Hepatocyte (in vitro differentiated cells): ENCODE measurements around the gene PRR20E. TPM values are rescaled to one million over a fixed set of nuclear protein-coding genes. Genes with fewer than 3 reads are reported as not detected.
"Not testable (repeated sequence)": the region's sequence is repeated elsewhere in the genome, so short reads cannot be mapped to it uniquely, and the experiment has no call there.

Experiments
- DNase-seq: peaks from one replicate; pipeline ENCODE4 v3.0.0-alpha.2; 2016; ENCODE audit warnings: low spot score
- H2AFZ ChIP-seq: fragments of 200-600 bp; sonication (generic); 2 replicates; pipeline ENCODE4 v1.6.0; 2016; ENCODE audit warnings: antibody characterized with exemption, mild to moderate bottlenecking
- H3K27ac ChIP-seq: fragments of 200-600 bp; sonication (generic); 2 replicates; pipeline ENCODE4 v1.5.1; 2016; ENCODE audit warnings: mild to moderate bottlenecking
- H3K27me3 ChIP-seq: fragments of 200-600 bp; sonication (generic); 2 replicates; pipeline ENCODE4 v1.6.1; 2016
- H3K36me3 ChIP-seq: fragments of 200-600 bp; sonication (generic); replicated peaks from 2 replicates; pipeline ENCODE4 v1.5.1; 2016; ENCODE audit warnings: low read depth; ENCODE audit not compliant: insufficient read depth
- H3K4me1 ChIP-seq: fragments of 200-600 bp; sonication (generic); 2 replicates; pipeline ENCODE4 v1.5.1; 2016; ENCODE audit warnings: mild to moderate bottlenecking, moderate library complexity; ENCODE audit not compliant: insufficient read depth
- H3K4me2 ChIP-seq: fragments of 200-600 bp; sonication (generic); 2 replicates; pipeline ENCODE4 v1.6.0; 2016
- H3K4me3 ChIP-seq: fragments of 200-600 bp; sonication (generic); 2 replicates; pipeline ENCODE4 v1.5.1; 2016; ENCODE audit warnings: mild to moderate bottlenecking
- H3K79me2 ChIP-seq: fragments of 200-600 bp; sonication (generic); 2 replicates; pipeline ENCODE4 v1.6.0; 2017; ENCODE audit warnings: mild to moderate bottlenecking
- H3K9me2 ChIP-seq: fragments of 200-600 bp; sonication (generic); replicated peaks from 2 replicates; pipeline ENCODE4 v1.6.0; 2017; ENCODE audit warnings: mild to moderate bottlenecking; ENCODE audit not compliant: insufficient read depth
- H3K9me3 ChIP-seq: fragments of 200-600 bp; sonication (generic); 2 replicates; pipeline ENCODE4 v1.5.1; 2016; ENCODE audit warnings: low read depth, mild to moderate bottlenecking
- H4K20me1 ChIP-seq: fragments of 200-600 bp; sonication (generic); 2 replicates; pipeline ENCODE4 v1.6.0; 2016; ENCODE audit warnings: mild to moderate bottlenecking; ENCODE audit not compliant: insufficient read depth, poor library complexity, severe bottlenecking
- CTCF ChIP-seq: fragments of 200-600 bp; sonication (generic); IDR thresholded peaks from 2 replicates; pipeline ENCODE4 v1.5.1; 2016; ENCODE audit warnings: antibody characterized with exemption, mild to moderate bottlenecking; ENCODE audit not compliant: poor library complexity
- EZH2 ChIP-seq: fragments of 200-600 bp; sonication (generic); IDR thresholded peaks from 2 replicates; pipeline ENCODE4 v1.6.1; 2016; ENCODE audit warnings: antibody characterized with exemption, mild to moderate bottlenecking, borderline replicate concordance
- EZH2phosphoT487 ChIP-seq: fragments of 200-600 bp; sonication (generic); IDR thresholded peaks from one replicate; pipeline ENCODE4 v1.6.1; 2018; ENCODE audit warnings: antibody characterized with exemption, mild to moderate bottlenecking, low read depth, moderate library complexity; ENCODE audit not compliant: unreplicated experiment, severe bottlenecking
- WGBS: methylation state at CpG from one replicate; pipeline ENCODE4 v1.1.6; 2016; ENCODE audit warnings: low lambda C conversion rate; ENCODE audit errors: missing lambda C conversion rate; 5-methylcytosine and 5-hydroxymethylcytosine counted together
- polyA plus RNA-seq: library from polyadenylated mRNA; unstranded; fragments of >200 nt; fragmentation: Nextera tagmentation; extraction: Ambion mirVana; gene quantifications from 2 replicates; pipeline ENCODE4 v1.2.1, GENCODE V29; 2016
- total RNA-seq: library from RNA; depleted of rRNA; stranded (reverse); fragments of >200 nt; gene quantifications from 2 replicates; pipeline ENCODE4 v1.2.3, GENCODE V29; 2014

Gene PRR20E
- total and polyA plus RNA-seq, 2 experiments from 2014 or later, result not detected

GRCh38 chr13:57137585-57137984, 29.4 kb upstream of the PRR20E start:
- WGBS, result 52% methylated on average over 4 of the region's 4 CpGs
- Histone ChIP-seq H3K4me3 (no peak overlapping the region), H3K4me2 (peak overlapping the region; percentile 47), H3K27ac (no peak overlapping the region), H3K4me1 (no peaks in the 10 kb centered on the region), H3K9me2 (no peaks in the 10 kb centered on the region), H2AFZ (no peak overlapping the region), H4K20me1 (no peaks in the 10 kb centered on the region), H3K79me2 (no peaks in the 10 kb centered on the region), H3K27me3 (no peaks in the 10 kb centered on the region), H3K9me3 (no peaks in the 10 kb centered on the region), H3K36me3 (no peaks in the 10 kb centered on the region)
- TF ChIP-seq EZH2 (no peak), EZH2phosphoT487 (no peak), CTCF (no peak)
- DNase-seq, result peak; percentile 23

- H2AFZ ChIP-seq, result no peak overlapping the region
- 86% methylated on average over 5 of the region's 5 CpGs for WGBS
- H3K27ac ChIP-seq, result no peak overlapping the region
- H3K79me2 ChIP-seq, result no peaks in the 10 kb centered on the region
- no peaks in the 10 kb centered on the region for H3K9me3 ChIP-seq
- H3K36me3 ChIP-seq, result no peaks in the 10 kb centered on the region
- H3K27me3 ChIP-seq, result no peaks in the 10 kb centered on the region
- H3K4me3 ChIP-seq, result no peak overlapping the region
- H3K4me1 ChIP-seq, result no peaks in the 10 kb centered on the region
- DNase-seq, result no peak
- no peak for TF ChIP-seq EZH2phosphoT487
- TF ChIP-seq CTCF, result no peak
- no peak for TF ChIP-seq EZH2
- no peaks in the 10 kb centered on the region for H3K9me2 ChIP-seq
- H4K20me1 ChIP-seq, result no peaks in the 10 kb centered on the region
- H3K4me2 ChIP-seq, result no peak overlapping the region
Observed at GRCh38 chr13:57138988-57139387, 28.0 kb upstream of the PRR20E start.

- H3K36me3 ChIP-seq, H3K4me3 ChIP-seq, H3K9me3 ChIP-seq, H4K20me1 ChIP-seq, H3K79me2 ChIP-seq, H3K27ac ChIP-seq, DNase-seq, H3K27me3 ChIP-seq, H3K9me2 ChIP-seq, H2AFZ ChIP-seq, H3K4me1 ChIP-seq, H3K4me2 ChIP-seq: not testable (repeated sequence)
- WGBS, result 92% methylated on average over 11 of the region's 18 CpGs
Observed at GRCh38 chr13:57139781-57140180, 27.2 kb upstream of the PRR20E start.

GRCh38 chr13:57140235-57140968, 26.6 kb upstream of the PRR20E start, which contains the start of gene PRR20A:
TSS of gene PRR20A (plus strand) at chr13:57140918. CDS start at chr13:57141305, 387 bp downstream.
- not testable (repeated sequence) for H3K4me1 ChIP-seq, H3K79me2 ChIP-seq, H3K27ac ChIP-seq, H3K9me2 ChIP-seq, H3K4me2 ChIP-seq, H3K27me3 ChIP-seq, DNase-seq, H3K36me3 ChIP-seq, H4K20me1 ChIP-seq, H3K9me3 ChIP-seq, H2AFZ ChIP-seq, H3K4me3 ChIP-seq
- 98% methylated on average over 12 of the region's 34 CpGs for WGBS

GRCh38 chr13:57147188-57147587, 19.8 kb upstream of the PRR20E start, which contains the start of gene PRR20B:
TSS of gene PRR20B (plus strand) at chr13:57147488. CDS start at chr13:57147875, 387 bp downstream.
- H3K27me3 ChIP-seq, H3K4me1 ChIP-seq, H3K27ac ChIP-seq, H3K36me3 ChIP-seq, H3K4me2 ChIP-seq, H4K20me1 ChIP-seq, H3K9me2 ChIP-seq, H3K4me3 ChIP-seq, H2AFZ ChIP-seq, H3K9me3 ChIP-seq, DNase-seq, H3K79me2 ChIP-seq: not testable (repeated sequence)
- WGBS, result no CpG with 5 or more reads among the region's 22 CpGs

- not testable (repeated sequence) for DNase-seq
- 92% methylated on average over 9 of the region's 14 CpGs for WGBS
Observed at GRCh38 chr13:57148106-57148505, 18.9 kb upstream of the PRR20E start.

GRCh38 chr13:57153761-57154160, 13.2 kb upstream of the PRR20E start, which contains the start of gene PRR20C:
TSS of gene PRR20C (plus strand) at chr13:57154061. CDS start at chr13:57154448, 387 bp downstream.
- H3K27ac ChIP-seq, H3K9me3 ChIP-seq, H3K4me3 ChIP-seq, H2AFZ ChIP-seq, H3K79me2 ChIP-seq, DNase-seq, H3K36me3 ChIP-seq, H3K4me1 ChIP-seq, H3K4me2 ChIP-seq, H4K20me1 ChIP-seq, H3K9me2 ChIP-seq, H3K27me3 ChIP-seq: not testable (repeated sequence)
- WGBS, result no CpG with 5 or more reads among the region's 22 CpGs

More at GRCh38 chr13:57148106-57148505, 18.9 kb upstream of the PRR20E start:
- H4K20me1 ChIP-seq, H3K79me2 ChIP-seq, H3K27me3 ChIP-seq, H3K4me3 ChIP-seq, H3K9me3 ChIP-seq, H3K9me2 ChIP-seq, H3K4me2 ChIP-seq, H3K27ac ChIP-seq, H2AFZ ChIP-seq, H3K4me1 ChIP-seq, H3K36me3 ChIP-seq: not testable (repeated sequence)
